NB4 (cell line): Measurements from ENCODE around the gene HTD2.

ENCODE experiments used
- CTCF ChIP-seq: IDR thresholded peaks from one replicate; pipeline ENCODE4 v1.5.1; 2012; ENCODE audit warnings: low read depth, low read length
- MYC ChIP-seq: IDR thresholded peaks from 2 replicates; pipeline ENCODE4 v1.6.1; 2011; ENCODE audit warnings: low read depth, low read length
- POLR2A ChIP-seq: IDR thresholded peaks from 2 replicates; pipeline ENCODE4 v1.6.1; 2011; ENCODE audit warnings: mild to moderate bottlenecking; ENCODE audit not compliant: insufficient read length; ENCODE audit errors: extremely low read depth

GRCh38 chr3:58299075-58299474, 7.2 kb upstream of the HTD2 start:
- TF ChIP-seq CTCF (no peak), POLR2A (no peak), MYC (no peak)
